ENCODE results near the gene SCN10A. TPM values are rescaled to one million over a fixed set of nuclear protein-coding genes. Genes with fewer than 3 reads are reported as not detected.

The SCN10A gene
- polyA plus RNA-seq, 2 of the 4 experiments (the other 2 are of a cell fraction): not detected

- TF ChIP-seq E2F6 (IDR thresholded peaks at IDR 0.05; ENCODE audit: borderline replicate concordance, low read depth) (no peak), MAFK (IDR thresholded peaks at IDR 0.05; ENCODE audit: partially characterized antibody) (no peak), TFCP2L1 (CRISPR knock-in tag; IDR thresholded peaks at IDR 0.05) (no peak), CTCF (IDR thresholded peaks at IDR 0.05) (no peak), JUN (IDR thresholded peaks at IDR 0.05) (no peak), TP53 (CRISPR knock-in tag; IDR thresholded peaks at IDR 0.05) (no peak)
These were observed 13.4 kb upstream of the SCN10A start (continued) for GRCh38 chr3:38829404-38829803.

- POLR2A ChIA-PET: no interaction called here
- Histone ChIP-seq H3K9me3 (no peaks in the 10 kb centered on the region), H3K4me3 (no peak overlapping the region), H3K4me2 (no peak overlapping the region), H3K27ac (peak overlapping the region in 1 of 2 experiments; percentile 70; a peak in 2 of 6 replicates), H3K4me1 (peaks cover 10% of the 10 kb centered on the region; the same call in 2 of the 3 replicates)
- 85% methylated on average over 4 of the region's 4 CpGs for WGBS (ENCODE audit: missing lambda C conversion rate)
- FAIRE-seq: no peak
- no peak for TF ChIP-seq FOSB (CRISPR knock-in tag; IDR thresholded peaks at IDR 0.05)
- no peak for TF ChIP-seq FOXS1 (CRISPR knock-in tag; IDR thresholded peaks at IDR 0.05)
- no peak for TF ChIP-seq HES2 (IDR thresholded peaks at IDR 0.05)
- no peak for TF ChIP-seq ATOH8 (CRISPR knock-in tag; IDR thresholded peaks at IDR 0.05; ENCODE audit: low read depth)
- TF ChIP-seq JUN (IDR thresholded peaks at IDR 0.05): no peak
- TF ChIP-seq GATA3 (IDR thresholded peaks at IDR 0.05; ENCODE audit: borderline replicate concordance): no peak
- no peak for TF ChIP-seq PHF8 (IDR thresholded peaks at IDR 0.05; ENCODE audit: borderline replicate concordance, low read depth)
- TF ChIP-seq NPAS2 (CRISPR knock-in tag; IDR thresholded peaks at IDR 0.05; ENCODE audit: borderline replicate concordance): no peak
- TF ChIP-seq SREBF2 (IDR thresholded peaks at IDR 0.05): no peak
- no peak for TF ChIP-seq EHMT2 (IDR thresholded peaks at IDR 0.05; ENCODE audit: low read depth)
- TF ChIP-seq EP300 (IDR thresholded peaks at IDR 0.05): no peak
- no peak for TF ChIP-seq PBX3 (IDR thresholded peaks at IDR 0.05)
- TF ChIP-seq HMGXB4 (CRISPR knock-in tag; IDR thresholded peaks at IDR 0.05; ENCODE audit: borderline replicate concordance): no peak
- TF ChIP-seq KDM1A (IDR thresholded peaks at IDR 0.05; ENCODE audit: low read depth): no peak
- no peak for TF ChIP-seq BHLHE40 (IDR thresholded peaks at IDR 0.05; ENCODE audit: low read depth, low read length)
- no peak for TF ChIP-seq HDAC2 (IDR thresholded peaks at IDR 0.05)
- no peak for TF ChIP-seq RAD21 (conservative IDR thresholded peaks at IDR 0.05 in 1 of 2, IDR thresholded peaks at IDR 0.05 in 1 of 2)
- CTCF ChIA-PET: interaction anchor here (1.1 to 3.1 kb wide), 2 partner anchors 10 to 15 kb away, joined by 3 to 15 read pairs; no protein-coding TSS in a partner anchor
- DNase-seq (ENCODE audit: low read depth in 1 of 2, low spot score in 1 of 2): no peak
- no peak for ATAC-seq
These were observed 12.7 kb upstream of the SCN10A start for GRCh38 chr3:38828681-38829080.

All from A549 (cell line).